ENCODE results near the gene EPN2.
"Not testable (repeated sequence)": the region's sequence is repeated elsewhere in the genome, so short reads cannot be mapped to it uniquely, and the experiment has no call there.

Gene EPN2

GRCh38 chr17:19273731-19274130 is 36.6 kb downstream of the EPN2 start:
- no peak for TF ChIP-seq CTCF (IDR thresholded peaks at IDR 0.05; ENCODE audit: low read depth, low read length, missing control alignments)
- no peak overlapping the region for H3K4me3 ChIP-seq (ENCODE audit: low read depth, low read length)
- DNase-seq (ENCODE audit: low read depth), result no peak
- in situ Hi-C loops (cut with HindIII; ENCODE audit: low sequenced_read_pairs), result no loop called here

GRCh38 chr17:19274893-19275292 is 37.7 kb downstream of the EPN2 start:
- in situ Hi-C loops (cut with HindIII; ENCODE audit: low sequenced_read_pairs), result no loop called here
- peak; percentile 68 for DNase-seq (ENCODE audit: low read depth)

GRCh38 chr17:19275457-19276127 is 38.4 kb downstream of the EPN2 start:
- in situ Hi-C loops (cut with HindIII; ENCODE audit: low sequenced_read_pairs), result no loop called here
- no peak overlapping the region for H3K4me3 ChIP-seq (ENCODE audit: low read depth, low read length)
- no peak for TF ChIP-seq CTCF (IDR thresholded peaks at IDR 0.05; ENCODE audit: low read depth, low read length, missing control alignments)
- no peak for DNase-seq (ENCODE audit: low read depth)

More at GRCh38 chr17:19274893-19275292, 37.7 kb downstream of the EPN2 start:
- no peak overlapping the region for H3K4me3 ChIP-seq (ENCODE audit: low read depth, low read length)
- no peak for TF ChIP-seq CTCF (IDR thresholded peaks at IDR 0.05; ENCODE audit: low read depth, low read length, missing control alignments)

GRCh38 chr17:19278284-19278683 is 41.1 kb downstream of the EPN2 start:
- H3K4me3 ChIP-seq (ENCODE audit: low read depth, low read length); in situ Hi-C loops (cut with HindIII; ENCODE audit: low sequenced_read_pairs); DNase-seq (ENCODE audit: low read depth): not testable (repeated sequence)

- in situ Hi-C loops (cut with HindIII; ENCODE audit: low sequenced_read_pairs), result no loop called here
- H3K4me3 ChIP-seq (ENCODE audit: low read depth, low read length), result no peak overlapping the region
- DNase-seq (ENCODE audit: low read depth), result no peak
- TF ChIP-seq CTCF (IDR thresholded peaks at IDR 0.05; ENCODE audit: low read depth, low read length, missing control alignments), result no peak
Observed at GRCh38 chr17:19278729-19279128, 41.6 kb downstream of the EPN2 start.

- no peak for DNase-seq (ENCODE audit: low read depth)
- no peak overlapping the region for H3K4me3 ChIP-seq (ENCODE audit: low read depth, low read length)
- in situ Hi-C loops (cut with HindIII; ENCODE audit: low sequenced_read_pairs), result no loop called here
- no peak for TF ChIP-seq CTCF (IDR thresholded peaks at IDR 0.05; ENCODE audit: low read depth, low read length, missing control alignments)
Observed at GRCh38 chr17:19281161-19281560, 44.0 kb downstream of the EPN2 start.

GRCh38 chr17:19284005-19284959 is 47.1 kb downstream of the EPN2 start:
- no peak for DNase-seq (ENCODE audit: low read depth)
- TF ChIP-seq CTCF (IDR thresholded peaks at IDR 0.05; ENCODE audit: low read depth, low read length, missing control alignments), result no peak
- H3K4me3 ChIP-seq (ENCODE audit: low read depth, low read length), result no peak overlapping the region
- in situ Hi-C loops (cut with HindIII; ENCODE audit: low sequenced_read_pairs), result no loop called here
